ENCODE data around the gene ASB13.

DNA sequence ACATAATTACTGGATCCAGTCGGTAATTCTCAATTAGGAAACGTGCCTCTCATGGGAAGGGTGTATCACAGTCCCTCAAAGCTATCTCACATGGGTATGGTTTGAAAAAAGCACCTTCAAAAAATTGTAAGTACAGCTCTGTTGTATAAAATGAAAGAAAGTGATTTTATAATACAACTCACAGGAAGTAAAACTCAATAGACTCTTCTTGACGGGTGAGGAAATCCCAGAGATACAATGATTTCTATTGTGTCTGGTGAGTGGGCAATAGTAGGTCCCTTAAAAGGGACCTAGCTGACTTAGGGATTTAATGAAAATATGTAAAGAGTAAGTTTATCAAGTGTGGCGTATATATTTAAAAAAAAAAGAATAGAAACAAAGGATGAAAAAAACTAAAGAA lies 45.2 kb upstream of the ASB13 start:
- TF ChIP-seq POLR2A (IDR thresholded peaks at IDR 0.05; ENCODE audit: low read depth, low read length) (no peak), TAF1 (IDR thresholded peaks at IDR 0.05; ENCODE audit: low read depth, low read length) (no peak), POLR2AphosphoS5 (IDR thresholded peaks at IDR 0.05; ENCODE audit: low read depth, low read length) (no peak), PAX5 (IDR thresholded peaks at IDR 0.05; ENCODE audit: insufficient read depth, low read length, severe bottlenecking) (no peak)

All from GM12891 (cell line).